ENCODE measurements around the gene SH3BP1. TPM values are rescaled to one million over a fixed set of nuclear protein-coding genes. Genes with fewer than 3 reads are reported as not detected.

The SH3BP1 gene
- total and polyA plus RNA-seq, 9 of the 15 experiments (the other 6 are each of a cell fraction or from before 2014, with no cell fraction given) = 0.10 to 36.2 (median 10.4) TPM

DNA sequence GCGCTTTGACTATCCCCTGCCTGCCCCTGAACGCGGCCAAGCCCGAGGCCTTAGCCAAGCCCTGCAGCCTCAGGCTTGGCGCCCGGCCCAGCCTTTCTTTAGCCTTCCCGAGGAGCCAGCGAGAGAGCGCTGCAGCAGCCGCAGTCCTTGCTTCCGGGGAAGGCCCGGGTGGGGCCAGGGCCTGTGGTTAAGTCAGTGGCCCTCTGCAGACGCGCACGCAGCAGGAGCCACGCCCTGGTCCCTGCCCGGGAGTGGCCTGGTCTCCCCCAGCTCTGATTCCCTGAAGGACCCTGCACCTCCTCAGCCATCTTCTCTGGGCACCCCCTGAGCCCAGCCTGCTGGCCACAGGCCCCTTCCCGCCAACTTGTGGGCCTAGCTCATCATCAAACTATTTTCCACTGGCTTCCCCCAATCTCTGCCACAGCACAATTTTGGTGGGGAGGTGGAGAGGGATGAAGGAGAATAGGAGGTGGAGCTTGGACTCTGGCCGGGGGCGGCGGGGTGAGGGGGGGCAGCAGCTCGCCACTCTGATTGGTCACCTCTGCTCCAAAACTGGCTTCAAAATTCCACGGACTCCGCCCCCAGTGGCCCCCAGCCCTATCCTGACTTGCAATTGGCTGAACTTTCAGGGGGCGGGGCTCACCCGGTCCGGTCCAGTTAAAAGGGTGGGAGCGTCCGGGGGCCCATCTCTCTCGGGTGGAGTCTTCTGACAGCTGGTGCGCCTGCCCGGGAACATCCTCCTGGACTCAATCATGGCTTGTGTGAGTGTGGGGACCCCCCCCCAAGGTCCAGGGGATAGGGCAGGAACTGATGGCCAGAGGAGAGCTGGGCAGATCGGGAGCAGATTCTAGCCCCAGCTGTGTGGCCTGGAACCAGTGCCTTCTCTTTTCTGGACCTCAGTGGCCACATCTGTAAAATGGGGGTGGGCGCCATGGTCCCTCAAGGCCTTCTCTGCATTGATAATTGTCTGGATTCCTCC lies 35.8 kb downstream of the SH3BP1 start, which contains the start of gene LGALS1 (continued):
- TF ChIP-seq, protein P1, sequence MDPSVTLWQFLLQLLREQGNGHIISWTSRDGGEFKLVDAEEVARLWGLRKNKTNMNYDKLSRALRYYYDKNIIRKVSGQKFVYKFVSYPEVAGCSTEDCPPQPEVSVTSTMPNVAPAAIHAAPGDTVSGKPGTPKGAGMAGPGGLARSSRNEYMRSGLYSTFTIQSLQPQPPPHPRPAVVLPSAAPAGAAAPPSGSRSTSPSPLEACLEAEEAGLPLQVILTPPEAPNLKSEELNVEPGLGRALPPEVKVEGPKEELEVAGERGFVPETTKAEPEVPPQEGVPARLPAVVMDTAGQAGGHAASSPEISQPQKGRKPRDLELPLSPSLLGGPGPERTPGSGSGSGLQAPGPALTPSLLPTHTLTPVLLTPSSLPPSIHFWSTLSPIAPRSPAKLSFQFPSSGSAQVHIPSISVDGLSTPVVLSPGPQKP (CRISPR knock-in tag; IDR thresholded peaks at IDR 0.05) = no peak
- TF ChIP-seq TCF3 (CRISPR knock-in tag; IDR thresholded peaks at IDR 0.05) = no peak
- no peak for TF ChIP-seq ZBED1 (IDR thresholded peaks at IDR 0.05)
- TF ChIP-seq, protein P2, sequence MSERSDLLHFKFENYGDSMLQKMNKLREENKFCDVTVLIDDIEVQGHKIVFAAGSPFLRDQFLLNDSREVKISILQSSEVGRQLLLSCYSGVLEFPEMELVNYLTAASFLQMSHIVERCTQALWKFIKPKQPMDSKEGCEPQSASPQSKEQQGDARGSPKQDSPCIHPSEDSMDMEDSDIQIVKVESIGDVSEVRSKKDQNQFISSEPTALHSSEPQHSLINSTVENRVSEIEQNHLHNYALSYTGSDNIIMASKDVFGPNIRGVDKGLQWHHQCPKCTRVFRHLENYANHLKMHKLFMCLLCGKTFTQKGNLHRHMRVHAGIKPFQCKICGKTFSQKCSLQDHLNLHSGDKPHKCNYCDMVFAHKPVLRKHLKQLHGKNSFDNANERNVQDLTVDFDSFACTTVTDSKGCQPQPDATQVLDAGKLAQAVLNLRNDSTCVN (CRISPR knock-in tag; IDR thresholded peaks at IDR 0.05) = no peak
- TF ChIP-seq, protein P3, sequence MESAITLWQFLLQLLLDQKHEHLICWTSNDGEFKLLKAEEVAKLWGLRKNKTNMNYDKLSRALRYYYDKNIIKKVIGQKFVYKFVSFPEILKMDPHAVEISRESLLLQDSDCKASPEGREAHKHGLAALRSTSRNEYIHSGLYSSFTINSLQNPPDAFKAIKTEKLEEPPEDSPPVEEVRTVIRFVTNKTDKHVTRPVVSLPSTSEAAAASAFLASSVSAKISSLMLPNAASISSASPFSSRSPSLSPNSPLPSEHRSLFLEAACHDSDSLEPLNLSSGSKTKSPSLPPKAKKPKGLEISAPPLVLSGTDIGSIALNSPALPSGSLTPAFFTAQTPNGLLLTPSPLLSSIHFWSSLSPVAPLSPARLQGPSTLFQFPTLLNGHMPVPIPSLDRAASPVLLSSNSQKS (CRISPR knock-in tag; IDR thresholded peaks at IDR 0.05) = no peak
- TF ChIP-seq PTTG1 (tag; IDR thresholded peaks at IDR 0.05; ENCODE audit: low read depth) = no peak
- TF ChIP-seq FOXK2 (conservative IDR thresholded peaks at IDR 0.05 in 1 of 2, IDR thresholded peaks at IDR 0.05 in 1 of 2; ENCODE audit: low read depth in 2 of 2) = no peak
- TF ChIP-seq, protein P4, sequence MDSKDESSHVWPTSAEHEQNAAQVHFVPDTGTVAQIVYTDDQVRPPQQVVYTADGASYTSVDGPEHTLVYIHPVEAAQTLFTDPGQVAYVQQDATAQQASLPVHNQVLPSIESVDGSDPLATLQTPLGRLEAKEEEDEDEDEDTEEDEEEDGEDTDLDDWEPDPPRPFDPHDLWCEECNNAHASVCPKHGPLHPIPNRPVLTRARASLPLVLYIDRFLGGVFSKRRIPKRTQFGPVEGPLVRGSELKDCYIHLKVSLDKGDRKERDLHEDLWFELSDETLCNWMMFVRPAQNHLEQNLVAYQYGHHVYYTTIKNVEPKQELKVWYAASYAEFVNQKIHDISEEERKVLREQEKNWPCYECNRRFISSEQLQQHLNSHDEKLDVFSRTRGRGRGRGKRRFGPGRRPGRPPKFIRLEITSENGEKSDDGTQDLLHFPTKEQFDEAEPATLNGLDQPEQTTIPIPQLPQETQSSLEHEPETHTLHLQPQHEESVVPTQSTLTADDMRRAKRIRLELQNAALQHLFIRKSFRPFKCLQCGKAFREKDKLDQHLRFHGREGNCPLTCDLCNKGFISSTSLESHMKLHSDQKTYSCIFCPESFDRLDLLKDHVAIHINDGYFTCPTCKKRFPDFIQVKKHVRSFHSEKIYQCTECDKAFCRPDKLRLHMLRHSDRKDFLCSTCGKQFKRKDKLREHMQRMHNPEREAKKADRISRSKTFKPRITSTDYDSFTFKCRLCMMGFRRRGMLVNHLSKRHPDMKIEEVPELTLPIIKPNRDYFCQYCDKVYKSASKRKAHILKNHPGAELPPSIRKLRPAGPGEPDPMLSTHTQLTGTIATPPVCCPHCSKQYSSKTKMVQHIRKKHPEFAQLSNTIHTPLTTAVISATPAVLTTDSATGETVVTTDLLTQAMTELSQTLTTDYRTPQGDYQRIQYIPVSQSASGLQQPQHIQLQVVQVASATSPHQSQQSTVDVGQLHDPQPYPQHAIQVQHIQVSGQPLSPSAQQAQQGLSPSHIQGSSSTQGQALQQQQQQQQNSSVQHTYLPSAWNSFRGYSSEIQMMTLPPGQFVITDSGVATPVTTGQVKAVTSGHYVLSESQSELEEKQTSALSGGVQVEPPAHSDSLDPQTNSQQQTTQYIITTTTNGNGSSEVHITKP (IDR thresholded peaks at IDR 0.05; ENCODE audit: partially characterized antibody) = peak; percentile 41
- TF ChIP-seq, protein P5, sequence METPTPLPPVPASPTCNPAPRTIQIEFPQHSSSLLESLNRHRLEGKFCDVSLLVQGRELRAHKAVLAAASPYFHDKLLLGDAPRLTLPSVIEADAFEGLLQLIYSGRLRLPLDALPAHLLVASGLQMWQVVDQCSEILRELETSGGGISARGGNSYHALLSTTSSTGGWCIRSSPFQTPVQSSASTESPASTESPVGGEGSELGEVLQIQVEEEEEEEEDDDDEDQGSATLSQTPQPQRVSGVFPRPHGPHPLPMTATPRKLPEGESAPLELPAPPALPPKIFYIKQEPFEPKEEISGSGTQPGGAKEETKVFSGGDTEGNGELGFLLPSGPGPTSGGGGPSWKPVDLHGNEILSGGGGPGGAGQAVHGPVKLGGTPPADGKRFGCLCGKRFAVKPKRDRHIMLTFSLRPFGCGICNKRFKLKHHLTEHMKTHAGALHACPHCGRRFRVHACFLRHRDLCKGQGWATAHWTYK (CRISPR knock-in tag; IDR thresholded peaks at IDR 0.05) = peak; percentile 49; the same call in 1 of the 2 replicates
- TF ChIP-seq PHB (CRISPR knock-in tag; IDR thresholded peaks at IDR 0.05) = no peak
- no peak for TF ChIP-seq ZNF282 (CRISPR knock-in tag; IDR thresholded peaks at IDR 0.05)
- TF ChIP-seq ATF1 (CRISPR knock-in tag; IDR thresholded peaks at IDR 0.05) = no peak
- TF ChIP-seq ATF1 (tag; IDR thresholded peaks at IDR 0.05) = peak; percentile 66
- no peak for TF ChIP-seq SETDB1 (IDR thresholded peaks at IDR 0.05; ENCODE audit: low read length)
- peak; percentile 43; the same call in 1 of the 2 replicates for TF ChIP-seq SNIP1 (IDR thresholded peaks at IDR 0.05; ENCODE audit: low read depth)
- TF ChIP-seq ZNF134 (CRISPR knock-in tag; conservative IDR thresholded peaks at IDR 0.05) = no peak
- peak; percentile 41 for TF ChIP-seq JUND (IDR thresholded peaks at IDR 0.05; ENCODE audit: borderline replicate concordance, low read depth, low read length)
- no peak; the same call in 2 of the 3 replicates for TF ChIP-seq JUND (tag; IDR thresholded peaks at IDR 0.05; ENCODE audit: borderline replicate concordance, low read depth, low read length)
- TF ChIP-seq ZNF561 (CRISPR knock-in tag; conservative IDR thresholded peaks at IDR 0.05) = no peak
- no peak for TF ChIP-seq ZNF75A (CRISPR knock-in tag; IDR thresholded peaks at IDR 0.05)
- no peak for TF ChIP-seq SMAD3 (CRISPR knock-in tag; conservative IDR thresholded peaks at IDR 0.05)
